Measurements from ENCODE around the gene VKORC1L1.

- no peak for TF ChIP-seq POLR2A (IDR thresholded peaks at IDR 0.05)
- TF ChIP-seq, protein P1, sequence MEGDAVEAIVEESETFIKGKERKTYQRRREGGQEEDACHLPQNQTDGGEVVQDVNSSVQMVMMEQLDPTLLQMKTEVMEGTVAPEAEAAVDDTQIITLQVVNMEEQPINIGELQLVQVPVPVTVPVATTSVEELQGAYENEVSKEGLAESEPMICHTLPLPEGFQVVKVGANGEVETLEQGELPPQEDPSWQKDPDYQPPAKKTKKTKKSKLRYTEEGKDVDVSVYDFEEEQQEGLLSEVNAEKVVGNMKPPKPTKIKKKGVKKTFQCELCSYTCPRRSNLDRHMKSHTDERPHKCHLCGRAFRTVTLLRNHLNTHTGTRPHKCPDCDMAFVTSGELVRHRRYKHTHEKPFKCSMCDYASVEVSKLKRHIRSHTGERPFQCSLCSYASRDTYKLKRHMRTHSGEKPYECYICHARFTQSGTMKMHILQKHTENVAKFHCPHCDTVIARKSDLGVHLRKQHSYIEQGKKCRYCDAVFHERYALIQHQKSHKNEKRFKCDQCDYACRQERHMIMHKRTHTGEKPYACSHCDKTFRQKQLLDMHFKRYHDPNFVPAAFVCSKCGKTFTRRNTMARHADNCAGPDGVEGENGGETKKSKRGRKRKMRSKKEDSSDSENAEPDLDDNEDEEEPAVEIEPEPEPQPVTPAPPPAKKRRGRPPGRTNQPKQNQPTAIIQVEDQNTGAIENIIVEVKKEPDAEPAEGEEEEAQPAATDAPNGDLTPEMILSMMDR (IDR thresholded peaks at IDR 0.05): no peak
These were observed 79.1 kb downstream of the VKORC1L1 start for GRCh38 chr7:65951837-65952578.

Measured in Peyer's patch (tissue), 4 donors.